Endometrium (tissue), 2 donors: Measurements from ENCODE around the gene AGAP9.
"Not testable (repeated sequence)": the region's sequence is repeated elsewhere in the genome, so short reads cannot be mapped to it uniquely, and the experiment has no call there.

Source experiments
- FAIRE-seq: peaks from 2 replicates; lab custom pipeline; 2012; peaks lifted over from hg19 to GRCh38; lab: Jason Lieb, UNC
- donor health status: control.
- donor health status: control.

AGAP9 gene

GRCh38 chr10:47485943-47486342 is 37.5 kb downstream of the AGAP9 start:
- FAIRE-seq = not testable (repeated sequence)

- not testable (repeated sequence) for FAIRE-seq
Observed at GRCh38 chr10:47484786-47485185, 38.7 kb downstream of the AGAP9 start.

- FAIRE-seq = not testable (repeated sequence)
Observed at GRCh38 chr10:47483923-47484322, 39.5 kb downstream of the AGAP9 start, which contains the start of gene ANXA8. Gene ANXA8 (minus strand): TSS chr10:47484115. CDS start chr10:47483933, 182 bp downstream.

GRCh38 chr10:47482367-47482766 is 41.1 kb downstream of the AGAP9 start:
- not testable (repeated sequence) for FAIRE-seq

- not testable (repeated sequence) for FAIRE-seq
Observed at GRCh38 chr10:47481768-47482181, 41.7 kb downstream of the AGAP9 start.

GRCh38 chr10:47481182-47481766 is 42.2 kb downstream of the AGAP9 start:
- FAIRE-seq = not testable (repeated sequence)

GRCh38 chr10:47480133-47480532 is 43.3 kb downstream of the AGAP9 start:
- FAIRE-seq = not testable (repeated sequence)

GRCh38 chr10:47478114-47478513 is 45.3 kb downstream of the AGAP9 start:
- not testable (repeated sequence) for FAIRE-seq

GRCh38 chr10:47477078-47477477 is 46.4 kb downstream of the AGAP9 start:
- not testable (repeated sequence) for FAIRE-seq

- not testable (repeated sequence) for FAIRE-seq
Observed at GRCh38 chr10:47475101-47475500, 48.3 kb downstream of the AGAP9 start.

GRCh38 chr10:47473516-47473915 is 49.9 kb downstream of the AGAP9 start:
- FAIRE-seq = not testable (repeated sequence)

GRCh38 chr10:47472647-47473046 is 50.8 kb downstream of the AGAP9 start:
- not testable (repeated sequence) for FAIRE-seq

GRCh38 chr10:47472072-47472471 is 51.4 kb downstream of the AGAP9 start:
- not testable (repeated sequence) for FAIRE-seq

GRCh38 chr10:47468731-47469528 is 54.5 kb downstream of the AGAP9 start:
- not testable (repeated sequence) for FAIRE-seq

- not testable (repeated sequence) for FAIRE-seq
Observed at GRCh38 chr10:47467957-47468356, 55.5 kb downstream of the AGAP9 start.

GRCh38 chr10:47467458-47467857 is 56.0 kb downstream of the AGAP9 start:
- FAIRE-seq = not testable (repeated sequence)

- FAIRE-seq = not testable (repeated sequence)
Observed at GRCh38 chr10:47465216-47465917, 58.1 kb downstream of the AGAP9 start.

GRCh38 chr10:47462577-47463358 is 60.7 kb downstream of the AGAP9 start:
- not testable (repeated sequence) for FAIRE-seq

GRCh38 chr10:47461261-47461687 is 62.2 kb downstream of the AGAP9 start:
- FAIRE-seq = not testable (repeated sequence)

GRCh38 chr10:47458466-47459154 is 64.8 kb downstream of the AGAP9 start:
- FAIRE-seq = no peak

GRCh38 chr10:47457826-47458225 is 65.6 kb downstream of the AGAP9 start:
- FAIRE-seq = no peak
